ENCODE measurements around the gene CAMTA1.

Gene CAMTA1

DNA sequence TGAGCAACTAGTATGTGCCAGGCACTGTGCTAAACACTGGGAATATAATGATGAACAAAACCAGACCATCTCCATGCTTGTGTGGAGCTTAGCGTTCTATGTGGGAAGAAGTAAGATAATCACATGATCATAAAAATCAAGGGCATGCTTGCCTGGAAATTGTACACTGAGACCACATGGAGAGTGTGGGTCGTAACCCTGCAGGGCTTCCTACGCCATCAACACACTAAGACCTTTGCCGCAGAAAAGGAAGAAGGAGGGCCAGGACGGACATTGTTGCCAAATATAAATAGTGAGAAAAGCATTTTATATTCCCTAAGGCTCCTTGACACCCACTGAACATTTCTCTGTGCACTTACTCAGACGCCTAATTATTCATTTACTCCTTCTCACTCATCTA, 597.7 kb downstream of the CAMTA1 start (continued):
- TF ChIP-seq, protein P1, sequence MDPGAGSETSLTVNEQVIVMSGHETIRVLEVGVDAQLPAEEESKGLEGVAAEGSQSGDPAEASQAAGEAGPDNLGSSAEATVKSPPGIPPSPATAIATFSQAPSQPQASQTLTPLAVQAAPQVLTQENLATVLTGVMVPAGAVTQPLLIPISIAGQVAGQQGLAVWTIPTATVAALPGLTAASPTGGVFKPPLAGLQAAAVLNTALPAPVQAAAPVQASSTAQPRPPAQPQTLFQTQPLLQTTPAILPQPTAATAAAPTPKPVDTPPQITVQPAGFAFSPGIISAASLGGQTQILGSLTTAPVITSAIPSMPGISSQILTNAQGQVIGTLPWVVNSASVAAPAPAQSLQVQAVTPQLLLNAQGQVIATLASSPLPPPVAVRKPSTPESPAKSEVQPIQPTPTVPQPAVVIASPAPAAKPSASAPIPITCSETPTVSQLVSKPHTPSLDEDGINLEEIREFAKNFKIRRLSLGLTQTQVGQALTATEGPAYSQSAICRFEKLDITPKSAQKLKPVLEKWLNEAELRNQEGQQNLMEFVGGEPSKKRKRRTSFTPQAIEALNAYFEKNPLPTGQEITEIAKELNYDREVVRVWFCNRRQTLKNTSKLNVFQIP (CRISPR knock-in tag; IDR thresholded peaks at IDR 0.05; ENCODE audit: borderline replicate concordance, low read depth): no peak
- no peak for TF ChIP-seq TCF4 (CRISPR knock-in tag; IDR thresholded peaks at IDR 0.05; ENCODE audit: borderline replicate concordance)

DNA sequence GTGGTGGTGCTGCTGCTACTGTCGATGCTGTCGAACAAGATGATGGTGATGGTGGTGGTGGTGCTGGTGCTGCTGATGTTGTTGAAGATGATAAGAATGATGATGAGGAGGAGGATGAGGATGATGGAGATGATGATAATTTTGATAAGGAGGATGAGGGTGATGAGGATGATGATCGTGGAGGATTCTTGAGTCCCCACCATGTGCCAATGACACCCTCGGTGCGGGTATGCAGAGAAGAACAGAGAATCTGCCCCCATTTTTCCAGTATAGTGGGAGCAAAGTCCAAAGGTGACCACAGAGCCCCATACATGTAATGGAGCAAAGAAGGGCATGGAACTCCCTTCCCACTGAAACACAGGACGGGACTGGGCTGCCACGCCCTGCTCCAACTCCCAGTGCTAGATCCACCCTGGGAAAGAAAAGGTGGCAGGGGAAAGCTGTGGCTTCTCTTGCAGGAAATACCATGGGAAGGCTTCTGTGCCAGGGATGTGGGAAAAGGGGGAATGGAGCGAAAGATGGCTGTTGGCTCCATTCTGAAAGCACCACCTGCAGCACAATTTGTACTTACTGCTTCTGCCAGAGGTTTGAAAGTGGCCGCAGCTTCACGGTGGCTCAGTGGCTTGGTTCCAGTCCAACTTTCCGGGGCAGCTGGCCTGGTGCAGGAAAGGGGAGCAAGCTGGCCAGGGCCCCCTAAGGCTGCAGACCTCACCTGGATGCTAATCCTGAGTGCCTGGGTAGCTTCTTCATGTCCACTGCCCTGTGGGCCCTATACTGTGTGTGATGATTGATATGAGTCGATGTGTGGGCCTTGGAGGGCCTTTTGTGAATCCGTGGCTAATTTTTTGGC, 598.6 kb downstream of the CAMTA1 start:
- no peak for ATAC-seq
- TF ChIP-seq ZNF8 (CRISPR knock-in tag; IDR thresholded peaks at IDR 0.05) (no peak), ZC3H10 (CRISPR knock-in tag; IDR thresholded peaks at IDR 0.05) (no peak), ESRRG (CRISPR knock-in tag; IDR thresholded peaks at IDR 0.05) (no peak), SNAI2 (CRISPR knock-in tag; IDR thresholded peaks at IDR 0.05) (no peak), RARB (CRISPR knock-in tag; IDR thresholded peaks at IDR 0.05) (no peak), GLIS3 (CRISPR knock-in tag; IDR thresholded peaks at IDR 0.05) (no peak), ZNF565 (CRISPR knock-in tag; conservative IDR thresholded peaks at IDR 0.05; ENCODE audit: low read depth) (no peak), ISL1 (CRISPR knock-in tag; IDR thresholded peaks at IDR 0.05) (no peak), BACH2 (CRISPR knock-in tag; IDR thresholded peaks at IDR 0.05; ENCODE audit: borderline replicate concordance) (no peak), PPARA (CRISPR knock-in tag; IDR thresholded peaks at IDR 0.05; ENCODE audit: borderline replicate concordance) (no peak), ZFP3 (CRISPR knock-in tag; IDR thresholded peaks at IDR 0.05) (no peak), TSHZ2 (CRISPR knock-in tag; IDR thresholded peaks at IDR 0.05) (no peak), TCF4 (CRISPR knock-in tag; IDR thresholded peaks at IDR 0.05; ENCODE audit: borderline replicate concordance) (no peak), ZNF70 (CRISPR knock-in tag; IDR thresholded peaks at IDR 0.05) (no peak), OSR1 (CRISPR knock-in tag; IDR thresholded peaks at IDR 0.05) (no peak), TOX (CRISPR knock-in tag; IDR thresholded peaks at IDR 0.05; ENCODE audit: borderline replicate concordance) (no peak)
- TF ChIP-seq, protein P1 (CRISPR knock-in tag; IDR thresholded peaks at IDR 0.05; ENCODE audit: borderline replicate concordance, low read depth): no peak
- TF ChIP-seq, protein P2, sequence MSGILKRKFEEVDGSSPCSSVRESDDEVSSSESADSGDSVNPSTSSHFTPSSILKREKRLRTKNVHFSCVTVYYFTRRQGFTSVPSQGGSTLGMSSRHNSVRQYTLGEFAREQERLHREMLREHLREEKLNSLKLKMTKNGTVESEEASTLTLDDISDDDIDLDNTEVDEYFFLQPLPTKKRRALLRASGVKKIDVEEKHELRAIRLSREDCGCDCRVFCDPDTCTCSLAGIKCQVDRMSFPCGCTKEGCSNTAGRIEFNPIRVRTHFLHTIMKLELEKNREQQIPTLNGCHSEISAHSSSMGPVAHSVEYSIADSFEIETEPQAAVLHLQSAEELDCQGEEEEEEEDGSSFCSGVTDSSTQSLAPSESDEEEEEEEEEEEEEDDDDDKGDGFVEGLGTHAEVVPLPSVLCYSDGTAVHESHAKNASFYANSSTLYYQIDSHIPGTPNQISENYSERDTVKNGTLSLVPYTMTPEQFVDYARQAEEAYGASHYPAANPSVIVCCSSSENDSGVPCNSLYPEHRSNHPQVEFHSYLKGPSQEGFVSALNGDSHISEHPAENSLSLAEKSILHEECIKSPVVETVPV (CRISPR knock-in tag; IDR thresholded peaks at IDR 0.05): no peak
- TF ChIP-seq, protein P3, sequence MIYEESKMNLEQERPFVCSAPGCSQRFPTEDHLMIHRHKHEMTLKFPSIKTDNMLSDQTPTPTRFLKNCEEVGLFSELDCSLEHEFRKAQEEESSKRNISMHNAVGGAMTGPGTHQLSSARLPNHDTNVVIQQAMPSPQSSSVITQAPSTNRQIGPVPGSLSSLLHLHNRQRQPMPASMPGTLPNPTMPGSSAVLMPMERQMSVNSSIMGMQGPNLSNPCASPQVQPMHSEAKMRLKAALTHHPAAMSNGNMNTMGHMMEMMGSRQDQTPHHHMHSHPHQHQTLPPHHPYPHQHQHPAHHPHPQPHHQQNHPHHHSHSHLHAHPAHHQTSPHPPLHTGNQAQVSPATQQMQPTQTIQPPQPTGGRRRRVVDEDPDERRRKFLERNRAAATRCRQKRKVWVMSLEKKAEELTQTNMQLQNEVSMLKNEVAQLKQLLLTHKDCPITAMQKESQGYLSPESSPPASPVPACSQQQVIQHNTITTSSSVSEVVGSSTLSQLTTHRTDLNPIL (CRISPR knock-in tag; IDR thresholded peaks at IDR 0.05; ENCODE audit: low read depth): no peak

GRCh38 chr1:7384679-7385078, 599.4 kb downstream of the CAMTA1 start:
- ATAC-seq: no peak
- TF ChIP-seq ISL1 (CRISPR knock-in tag; IDR thresholded peaks at IDR 0.05) (no peak), ZNF70 (CRISPR knock-in tag; IDR thresholded peaks at IDR 0.05) (no peak), ZFP30 (CRISPR knock-in tag; IDR thresholded peaks at IDR 0.05) (no peak), GLIS3 (CRISPR knock-in tag; IDR thresholded peaks at IDR 0.05) (no peak), ZNF8 (CRISPR knock-in tag; IDR thresholded peaks at IDR 0.05) (no peak), RARB (CRISPR knock-in tag; IDR thresholded peaks at IDR 0.05) (no peak), ARNTL (CRISPR knock-in tag; IDR thresholded peaks at IDR 0.05; ENCODE audit: borderline replicate concordance, low read depth) (no peak), ZFP3 (CRISPR knock-in tag; IDR thresholded peaks at IDR 0.05) (no peak), ESRRG (CRISPR knock-in tag; IDR thresholded peaks at IDR 0.05) (no peak), TOX (CRISPR knock-in tag; IDR thresholded peaks at IDR 0.05; ENCODE audit: borderline replicate concordance) (no peak), ZC3H10 (CRISPR knock-in tag; IDR thresholded peaks at IDR 0.05) (no peak), TSHZ2 (CRISPR knock-in tag; IDR thresholded peaks at IDR 0.05) (no peak)
- TF ChIP-seq, protein P3 (CRISPR knock-in tag; IDR thresholded peaks at IDR 0.05; ENCODE audit: low read depth): no peak
